Measurements from ENCODE around the gene REXO4.

The REXO4 gene

DNA sequence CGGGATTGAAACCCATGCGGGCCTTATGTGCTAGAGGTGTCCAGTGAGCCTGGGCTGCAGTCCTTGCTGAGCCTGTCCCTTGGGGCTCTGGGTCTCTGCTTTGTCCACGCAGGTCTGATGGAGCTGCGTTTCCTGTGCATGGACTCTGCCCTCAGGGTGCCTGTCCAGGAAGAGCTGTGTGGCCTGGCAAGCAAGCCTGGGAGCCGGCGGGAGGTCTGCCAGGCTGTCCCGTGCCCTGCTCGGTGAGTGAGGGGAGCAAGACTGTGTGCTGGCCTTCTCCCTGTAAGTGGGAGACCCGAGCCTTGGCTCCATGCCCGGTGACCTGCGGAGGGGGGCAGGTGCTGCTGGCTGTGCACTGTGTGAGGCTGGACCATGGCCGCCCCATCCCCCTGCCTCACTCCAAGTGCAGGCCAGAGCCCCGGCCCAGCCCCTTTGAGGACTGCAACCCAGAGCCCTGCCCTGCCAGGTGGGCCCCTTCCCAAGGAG is 30.7 kb upstream of the REXO4 start:
- no peak for DNase-seq

DNA sequence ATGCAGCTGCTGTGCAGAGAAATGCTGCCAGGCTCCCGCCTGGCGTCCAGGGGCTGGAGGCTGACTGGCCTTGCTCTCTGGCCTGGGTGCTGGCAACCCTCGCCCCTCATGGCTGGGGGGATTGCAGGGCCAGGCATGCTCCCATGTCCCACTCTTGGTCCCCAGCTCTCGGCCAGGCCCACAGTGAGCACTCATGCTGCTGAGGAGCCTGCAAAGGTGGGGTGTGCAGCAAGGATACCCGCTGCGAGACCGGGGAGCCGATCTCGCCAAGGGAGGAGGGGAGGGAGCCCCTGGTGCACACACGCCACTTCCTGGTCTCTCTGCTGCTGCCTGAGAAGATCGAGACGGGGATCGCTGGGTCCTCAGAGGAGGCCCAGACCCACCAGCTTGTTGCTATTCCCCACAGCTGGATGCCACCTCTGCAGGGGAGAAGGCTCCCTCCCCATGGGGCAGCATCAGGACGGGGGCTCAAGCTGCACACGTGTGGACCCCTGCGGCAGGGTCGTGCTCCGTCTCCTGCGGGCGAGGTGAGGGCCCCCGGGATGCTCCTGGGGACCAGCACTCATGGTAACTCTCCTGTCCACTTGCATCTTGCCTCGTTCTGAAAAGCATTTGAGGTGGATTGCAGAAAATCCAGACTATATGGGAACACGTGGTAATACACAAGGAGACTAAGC is 27.6 kb upstream of the REXO4 start:
- no peak for DNase-seq

DNA sequence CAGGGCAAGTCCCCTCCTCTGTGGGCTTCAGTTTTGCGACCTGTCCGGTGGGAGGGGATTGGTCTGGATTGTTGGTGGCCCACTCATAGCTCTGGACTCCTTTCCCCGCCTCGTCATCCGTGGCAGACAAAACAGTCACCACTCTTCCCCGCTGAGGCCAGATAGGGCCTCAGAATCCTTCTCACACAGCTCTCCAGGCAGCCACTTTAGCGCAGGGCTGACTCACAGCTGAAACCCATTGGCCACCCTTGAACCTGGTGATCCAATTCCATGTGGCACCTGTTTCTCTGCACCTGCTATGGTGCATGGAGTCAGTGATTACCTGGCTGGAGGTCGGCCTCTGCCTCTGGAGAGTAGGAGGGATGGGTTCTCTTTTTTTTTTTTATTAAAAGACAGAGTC is 26.2 kb upstream of the REXO4 start:
- DNase-seq: no peak

DNA sequence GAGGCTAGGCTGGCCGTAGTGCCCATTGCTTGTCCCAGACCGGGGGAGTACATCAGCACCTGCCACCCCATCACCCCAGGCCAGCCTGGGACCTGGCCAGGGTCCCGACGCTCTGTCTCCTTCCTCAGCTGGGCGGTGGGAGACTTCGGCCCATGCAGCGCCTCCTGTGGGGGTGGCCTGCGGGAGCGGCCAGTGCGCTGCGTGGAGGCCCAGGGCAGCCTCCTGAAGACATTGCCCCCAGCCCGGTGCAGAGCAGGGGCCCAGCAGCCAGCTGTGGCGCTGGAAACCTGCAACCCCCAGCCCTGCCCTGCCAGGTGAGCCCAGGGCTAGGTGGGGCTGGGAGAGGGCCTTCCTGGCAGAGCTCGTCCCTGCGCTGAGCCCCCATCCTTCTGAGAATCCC is 25.4 kb upstream of the REXO4 start:
- no peak for DNase-seq

DNA sequence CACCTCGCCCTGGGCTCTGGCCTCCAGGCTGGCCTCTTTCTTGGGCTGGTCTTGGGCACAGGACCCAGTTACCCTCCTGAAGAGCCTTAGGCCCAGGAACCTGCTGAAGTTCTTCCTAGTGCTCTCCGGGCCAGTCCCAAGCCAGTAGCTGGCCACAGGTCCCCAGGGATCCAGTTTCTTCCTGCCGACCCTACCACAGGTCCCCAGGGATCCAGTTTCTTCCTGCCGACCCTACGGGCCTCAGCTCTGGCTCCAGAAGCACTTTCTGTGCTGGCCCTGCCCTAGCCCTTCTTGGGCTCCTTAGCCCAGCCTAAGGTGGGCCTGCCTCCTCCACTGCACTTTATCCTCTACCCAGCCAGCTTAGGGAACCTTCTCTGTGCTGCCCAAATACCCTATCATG is 23.8 kb upstream of the REXO4 start:
- DNase-seq: no peak

DNA sequence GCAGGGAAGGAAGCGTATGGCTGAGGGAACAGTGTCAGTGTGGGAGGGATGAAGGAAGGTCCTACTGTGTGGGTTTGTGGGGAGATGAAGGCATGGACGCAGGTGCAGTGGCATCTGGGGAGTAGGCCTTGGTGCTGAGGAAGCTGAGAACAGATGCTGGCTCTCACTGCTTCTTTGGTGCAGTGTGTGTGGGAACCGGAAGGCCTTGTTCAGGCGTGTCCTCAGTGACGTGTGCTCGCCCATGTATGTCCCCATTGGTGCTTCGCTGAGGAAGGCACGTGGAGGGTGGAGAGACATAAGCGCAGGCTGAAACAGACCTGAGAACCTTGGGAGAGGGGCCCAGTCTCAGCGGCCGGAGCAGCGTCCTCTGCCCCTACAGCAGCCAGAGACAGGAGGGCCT is 23.1 kb upstream of the REXO4 start:
- DNase-seq: no peak

DNA sequence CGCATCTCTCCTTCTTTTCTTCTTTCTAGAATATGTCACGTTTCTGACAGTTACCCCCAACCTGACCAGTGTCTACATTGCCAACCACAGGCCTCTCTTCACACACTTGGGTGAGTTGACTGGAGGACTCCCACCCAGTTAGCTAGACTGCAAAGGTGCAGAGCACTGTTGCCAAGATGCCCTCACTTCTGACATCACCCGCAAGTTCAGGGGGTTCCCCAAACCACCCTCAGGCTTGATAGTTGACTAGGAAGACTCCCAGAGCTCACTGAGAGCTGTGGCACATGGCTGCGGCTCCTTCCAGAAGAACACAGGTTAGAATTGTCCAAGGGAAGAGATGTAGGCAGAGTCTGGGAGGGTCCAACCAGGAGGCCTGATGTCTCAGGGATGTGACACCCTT is 21.5 kb upstream of the REXO4 start:
- no peak for DNase-seq

DNA sequence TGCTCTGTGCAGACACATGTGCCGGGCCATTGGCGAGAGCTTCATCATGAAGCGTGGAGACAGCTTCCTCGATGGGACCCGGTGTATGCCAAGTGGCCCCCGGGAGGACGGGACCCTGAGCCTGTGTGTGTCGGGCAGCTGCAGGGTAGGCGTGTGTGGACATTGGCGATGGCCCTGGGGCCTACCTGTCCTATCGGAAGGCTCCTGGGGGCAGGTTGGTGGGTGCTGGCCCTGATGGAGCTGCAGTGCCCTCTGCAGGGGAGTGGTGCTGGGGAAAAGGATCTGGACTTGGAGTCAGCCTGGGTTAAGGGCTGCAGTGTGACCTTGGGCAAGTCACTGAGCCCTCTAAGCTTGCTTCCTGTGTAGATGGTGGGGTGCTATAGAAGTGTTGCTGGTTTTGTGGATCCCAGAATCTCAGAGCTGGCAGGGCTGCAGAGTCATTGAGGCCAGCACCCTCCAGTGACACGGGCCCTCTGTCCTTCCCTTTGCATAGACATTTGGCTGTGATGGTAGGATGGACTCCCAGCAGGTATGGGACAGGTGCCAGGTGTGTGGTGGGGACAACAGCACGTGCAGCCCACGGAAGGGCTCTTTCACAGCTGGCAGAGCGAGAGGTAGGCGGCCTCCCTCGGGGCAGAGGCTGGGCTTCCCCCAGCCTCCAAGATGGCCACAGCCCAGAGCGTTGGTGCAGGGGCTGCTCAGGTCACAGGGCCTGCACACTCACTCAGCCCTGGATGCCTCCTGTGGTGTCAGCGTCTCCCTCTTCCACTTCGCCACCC is 20.1 kb upstream of the REXO4 start:
- DNase-seq: no peak

DNA sequence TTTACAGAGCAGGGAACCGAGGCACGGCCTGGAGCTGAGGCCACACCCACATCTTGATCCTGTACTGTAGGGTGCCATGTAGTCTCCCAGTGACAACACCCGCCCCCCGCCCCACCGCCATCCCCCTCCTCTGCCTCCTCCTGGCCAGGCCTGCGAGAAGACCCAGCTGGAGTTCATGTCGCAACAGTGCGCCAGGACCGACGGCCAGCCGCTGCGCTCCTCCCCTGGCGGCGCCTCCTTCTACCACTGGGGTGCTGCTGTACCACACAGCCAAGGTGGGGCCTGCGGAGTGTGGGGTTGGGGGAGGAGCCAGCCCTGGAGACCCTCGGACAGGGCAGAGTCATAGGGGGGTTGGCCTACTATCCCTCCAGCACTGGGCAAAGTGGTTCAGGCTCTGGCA is 18.9 kb upstream of the REXO4 start:
- DNase-seq: no peak

DNA sequence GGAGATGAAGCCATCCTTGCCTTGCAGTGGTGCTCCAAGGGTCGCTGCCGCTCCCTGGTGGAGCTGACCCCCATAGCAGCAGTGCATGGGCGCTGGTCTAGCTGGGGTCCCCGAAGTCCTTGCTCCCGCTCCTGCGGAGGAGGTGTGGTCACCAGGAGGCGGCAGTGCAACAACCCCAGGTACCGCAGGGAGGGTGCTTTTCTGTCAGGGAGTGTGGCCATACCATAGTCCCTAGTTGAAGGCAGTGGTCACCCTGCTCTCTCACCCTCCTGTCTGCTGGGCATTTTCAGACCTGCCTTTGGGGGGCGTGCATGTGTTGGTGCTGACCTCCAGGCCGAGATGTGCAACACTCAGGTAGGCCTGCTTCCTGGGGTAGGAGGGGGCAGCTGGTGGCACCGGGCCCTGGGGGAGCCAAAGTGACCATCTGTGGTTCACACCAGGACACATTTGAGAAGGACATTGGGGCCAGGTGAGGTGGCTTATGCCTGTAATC is 15.6 kb upstream of the REXO4 start:
- no peak for DNase-seq

DNA sequence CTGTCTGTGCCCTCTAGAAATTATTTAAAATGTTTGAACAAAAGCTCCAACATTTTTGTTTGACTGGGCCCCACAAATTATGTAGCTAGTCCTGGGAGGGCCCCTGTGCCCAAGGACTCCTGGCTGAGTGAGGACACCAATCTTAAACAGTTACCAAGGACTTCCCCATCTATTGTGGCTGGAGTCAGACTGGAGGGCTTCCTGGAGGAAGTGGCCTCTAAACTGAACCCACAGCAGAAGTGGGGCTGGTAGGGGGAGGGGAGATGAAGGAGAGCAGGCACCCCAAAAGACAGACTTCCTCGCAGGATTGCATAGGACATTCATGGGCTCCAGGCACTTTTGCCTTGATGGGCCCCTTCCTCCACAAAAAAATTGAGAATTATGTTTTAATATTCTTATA is 12.4 kb upstream of the REXO4 start:
- DNase-seq: no peak

DNA sequence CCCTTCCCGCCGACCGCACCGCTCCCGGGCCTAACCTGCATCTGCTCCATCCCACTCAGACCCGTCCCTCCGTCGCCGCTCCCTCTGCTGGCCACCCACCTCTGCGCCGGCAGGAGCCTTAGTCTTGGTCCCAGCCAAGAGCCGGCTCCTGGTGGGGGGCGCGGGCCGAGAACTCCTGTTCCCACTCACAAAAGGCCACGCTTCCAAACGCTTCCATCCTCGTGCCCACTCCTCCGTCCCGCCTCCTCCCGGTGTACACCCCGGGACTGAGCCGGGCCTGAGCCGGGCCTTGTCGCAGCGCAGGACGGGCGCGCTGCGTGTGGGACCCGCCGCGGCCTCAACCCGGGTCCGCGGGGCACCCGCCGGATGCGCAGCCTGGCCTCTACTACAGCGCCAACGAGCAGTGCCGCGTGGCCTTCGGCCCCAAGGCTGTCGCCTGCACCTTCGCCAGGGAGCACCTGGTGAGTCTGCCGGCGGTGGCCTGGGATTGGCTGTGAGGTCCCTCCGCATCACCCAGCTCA is 11.9 kb upstream of the REXO4 start:
- no peak for DNase-seq

DNA sequence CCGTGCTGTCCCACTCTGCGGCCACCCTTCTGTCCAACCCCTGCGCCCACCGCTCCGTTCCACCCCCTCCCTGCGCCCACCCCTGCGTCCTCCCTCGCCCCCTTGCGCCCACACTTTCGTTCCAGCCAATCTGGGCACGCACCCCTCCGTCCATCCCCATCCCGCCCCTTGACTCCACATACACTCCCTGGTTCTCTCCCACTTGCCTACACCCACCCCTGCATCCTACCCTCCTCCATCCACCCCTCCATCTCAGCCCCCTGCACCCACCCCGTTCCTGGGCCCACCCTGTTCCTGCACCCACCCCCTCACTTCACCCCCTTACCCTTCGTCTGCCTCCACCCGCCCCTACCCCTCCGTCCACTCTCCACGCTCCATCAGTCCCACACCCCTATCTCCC is 11.4 kb upstream of the REXO4 start:
- DNase-seq: no peak

DNA sequence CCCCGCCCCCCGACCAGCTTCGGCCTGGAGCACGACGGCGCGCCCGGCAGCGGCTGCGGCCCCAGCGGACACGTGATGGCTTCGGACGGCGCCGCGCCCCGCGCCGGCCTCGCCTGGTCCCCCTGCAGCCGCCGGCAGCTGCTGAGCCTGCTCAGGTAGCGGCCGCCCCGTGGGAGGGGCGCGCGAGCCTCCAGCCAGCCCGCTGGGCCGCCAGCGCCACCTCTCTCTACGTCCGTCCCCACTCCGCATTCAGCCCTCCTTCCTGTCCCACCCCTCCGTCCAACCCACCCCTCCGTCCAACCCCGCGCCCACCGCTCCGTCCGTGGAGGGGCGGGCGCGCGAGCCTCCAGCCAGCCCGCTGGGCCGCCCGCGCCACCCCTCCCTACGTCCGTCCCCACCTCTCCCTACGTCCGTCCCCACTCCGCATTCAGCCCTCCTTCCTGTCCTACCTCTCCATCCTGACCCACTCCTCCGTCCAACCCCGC is 10.8 kb upstream of the REXO4 start:
- no peak for DNase-seq

DNA sequence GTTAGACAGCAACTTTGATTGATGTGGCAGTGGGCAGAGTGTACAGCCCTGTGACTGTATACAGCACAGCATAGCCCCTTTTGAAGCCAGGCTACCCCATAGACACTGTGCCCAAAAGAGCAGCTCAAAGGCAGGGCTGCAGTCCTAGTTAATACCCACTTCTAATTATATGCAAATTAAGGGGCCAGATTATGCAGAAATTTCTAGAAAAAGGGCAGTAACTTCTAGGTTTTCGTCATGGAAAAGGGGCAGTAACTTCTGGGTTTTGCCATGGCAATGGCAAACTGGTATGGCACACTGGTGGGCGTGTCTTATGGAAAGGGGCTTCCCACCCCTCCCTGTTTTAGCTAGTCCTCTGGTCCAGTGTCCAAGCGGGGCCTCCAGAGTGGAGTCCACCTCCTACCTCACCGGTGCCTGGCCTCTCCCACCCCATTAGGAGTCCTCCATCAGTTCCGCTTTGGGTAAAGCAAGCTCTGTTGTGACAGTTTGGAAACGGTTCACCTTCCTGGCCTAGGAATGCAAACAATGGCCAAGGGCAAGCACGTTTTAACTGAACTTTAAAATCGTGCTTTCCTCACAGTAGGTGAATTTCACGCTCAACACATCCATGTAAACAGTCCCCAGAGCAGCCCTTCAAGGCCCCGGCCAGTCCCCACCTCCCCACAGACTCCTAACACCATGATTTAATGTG is 10.0 kb upstream of the REXO4 start:
- DNase-seq: no peak

DNA sequence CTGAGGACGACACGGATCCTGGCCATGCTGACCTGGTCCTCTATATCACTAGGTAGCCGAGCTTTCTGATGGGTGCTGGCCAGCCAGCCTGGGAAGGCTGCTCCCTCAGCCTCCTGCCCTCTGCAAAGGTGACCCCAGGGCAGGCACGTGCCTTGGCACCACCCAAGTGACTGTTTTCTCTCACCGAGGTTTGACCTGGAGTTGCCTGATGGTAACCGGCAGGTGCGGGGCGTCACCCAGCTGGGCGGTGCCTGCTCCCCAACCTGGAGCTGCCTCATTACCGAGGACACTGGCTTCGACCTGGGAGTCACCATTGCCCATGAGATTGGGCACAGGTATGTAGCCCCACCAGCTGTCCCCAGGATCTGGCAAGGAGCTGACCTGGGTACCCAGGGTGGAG is 8.2 kb upstream of the REXO4 start:
- no peak for DNase-seq

DNA sequence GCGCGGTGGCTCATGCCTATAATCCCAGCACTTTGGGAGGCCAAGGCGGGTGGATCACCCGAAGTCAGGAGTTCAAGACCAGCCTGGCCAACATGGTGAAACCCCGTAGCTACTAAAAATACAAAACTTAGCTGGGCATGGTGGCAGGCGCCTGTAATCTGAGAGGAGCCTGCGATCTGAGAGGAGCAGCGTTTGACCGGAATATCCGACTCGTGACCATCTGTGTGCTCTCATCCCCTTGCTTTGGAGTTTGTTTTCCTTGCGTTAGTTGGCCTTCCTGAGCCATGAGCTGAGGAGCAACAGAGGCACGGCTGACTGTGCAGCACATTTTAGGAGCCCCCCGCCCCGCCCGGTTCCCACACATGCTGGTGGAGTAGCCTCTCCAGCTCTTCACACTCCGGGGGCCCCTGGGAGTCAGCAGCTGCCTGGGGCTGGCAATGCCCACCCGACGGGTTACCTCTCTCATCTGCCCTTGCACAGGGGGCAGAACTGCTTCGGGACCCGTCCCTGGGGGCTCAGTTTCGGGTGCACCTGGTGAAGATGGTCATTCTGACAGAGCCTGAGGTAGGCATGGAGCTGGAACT is 7.3 kb upstream of the REXO4 start:
- no peak for DNase-seq

DNA sequence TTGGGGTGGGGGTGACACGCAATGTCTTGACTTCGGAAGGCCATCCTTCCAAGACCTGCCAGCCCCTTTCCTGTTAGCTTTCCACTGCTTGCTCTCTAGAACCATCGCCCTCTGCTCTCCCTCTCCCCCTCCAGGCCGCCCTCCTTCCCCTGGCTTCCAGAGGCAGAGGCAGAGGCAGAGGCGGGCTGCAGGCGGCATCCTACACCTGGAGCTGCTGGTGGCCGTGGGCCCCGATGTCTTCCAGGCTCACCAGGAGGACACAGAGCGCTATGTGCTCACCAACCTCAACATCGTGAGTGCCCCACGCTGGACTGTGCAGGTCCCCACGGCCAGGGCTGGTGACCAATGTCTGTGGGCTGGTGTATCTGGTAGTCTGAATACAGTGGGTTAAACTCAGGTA is 6.4 kb upstream of the REXO4 start:
- DNase-seq: no peak

DNA sequence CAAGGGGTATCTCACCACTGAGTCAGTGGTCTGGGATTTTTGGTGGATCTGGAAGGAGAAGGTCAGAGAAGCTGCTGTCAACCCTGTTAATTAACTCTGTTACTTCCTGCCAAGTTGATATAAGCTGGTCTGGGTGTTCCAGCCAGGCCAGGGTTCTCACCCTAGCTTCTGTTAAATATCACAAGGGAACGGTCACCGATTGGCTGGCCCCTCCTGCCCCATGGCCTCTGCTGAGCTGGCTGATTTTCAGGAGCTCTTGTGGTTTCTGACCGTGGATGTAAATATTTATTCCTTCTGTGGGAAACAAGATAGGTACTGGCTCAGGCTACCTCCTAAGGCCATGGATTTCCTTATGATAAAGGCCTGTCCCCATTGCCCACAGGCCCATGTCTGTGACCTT is 5.4 kb upstream of the REXO4 start:
- no peak for DNase-seq

DNA sequence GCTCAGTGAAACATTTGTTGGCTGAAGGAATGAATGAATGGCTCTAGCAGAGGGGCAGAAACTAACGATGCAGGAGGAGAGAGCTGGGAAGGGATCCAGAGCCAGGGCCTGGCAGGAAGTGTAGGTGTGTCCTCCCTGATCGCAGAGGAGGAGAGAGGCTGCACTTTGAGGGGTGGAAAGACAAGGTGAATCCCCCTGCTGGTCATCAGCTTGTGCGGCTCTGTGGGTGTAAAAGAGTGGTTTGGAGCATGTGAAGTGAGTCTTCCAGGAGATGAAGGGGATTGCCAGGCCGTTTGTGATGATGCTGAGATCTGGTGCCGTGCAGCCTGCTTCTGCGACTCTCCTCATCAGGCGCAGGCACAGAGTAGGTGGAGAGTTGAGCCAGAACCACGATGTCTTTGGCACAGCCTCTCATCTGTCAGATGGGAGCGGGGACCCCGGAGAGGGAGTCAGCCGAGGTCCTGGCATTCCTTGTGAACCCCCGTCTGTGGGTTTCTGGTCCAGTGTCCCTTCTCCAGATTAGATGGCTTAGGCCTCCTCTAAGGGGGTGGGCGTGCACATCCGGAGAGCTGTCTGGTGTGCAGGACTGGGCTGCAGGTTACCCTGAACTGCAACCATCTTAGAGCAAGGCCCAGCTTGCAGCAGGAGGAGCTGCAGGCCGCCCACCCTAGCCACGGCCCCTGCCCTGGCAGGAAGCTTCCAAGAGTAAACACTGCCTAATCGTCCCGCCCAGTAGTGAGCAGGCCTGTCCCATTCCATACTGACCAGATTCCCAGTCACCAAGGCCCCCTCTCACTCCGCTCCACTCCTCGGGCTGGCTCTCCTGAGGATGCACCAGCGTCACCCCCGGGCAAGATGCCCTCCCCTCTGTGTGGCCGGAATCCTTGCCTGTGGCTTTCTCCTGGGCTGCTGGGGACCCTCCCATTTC is 4.1 kb upstream of the REXO4 start, which contains the start of gene ADAMTS13:
ADAMTS13 (plus strand) TSS at position 753 of the 928 bp plus-strand sequence; CDS start at position 830, 77 bp downstream.
- peak; percentile 38 for DNase-seq

DNA sequence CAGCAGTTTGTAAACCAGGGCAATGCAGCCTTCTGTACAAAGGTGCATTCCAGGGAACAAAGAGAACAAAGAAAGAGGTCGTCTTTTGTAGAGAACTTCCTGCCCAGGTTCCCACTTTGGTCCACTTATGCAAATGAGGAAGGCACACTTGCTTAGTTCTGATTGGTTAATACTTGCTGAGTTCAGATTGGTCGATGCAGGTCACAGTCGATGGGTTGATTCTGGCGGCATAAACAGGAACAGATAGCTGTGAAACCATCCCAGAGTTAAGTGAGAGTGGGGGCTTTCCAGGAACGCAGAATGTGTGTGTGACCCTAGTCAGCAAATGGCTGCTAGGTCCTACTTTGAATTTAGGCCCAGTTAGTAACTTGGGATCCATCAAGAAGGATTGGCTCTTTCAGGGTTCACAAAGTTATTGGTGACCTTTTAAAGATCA is 2.6 kb upstream of the REXO4 start:
- peak; percentile 47 for DNase-seq

DNA sequence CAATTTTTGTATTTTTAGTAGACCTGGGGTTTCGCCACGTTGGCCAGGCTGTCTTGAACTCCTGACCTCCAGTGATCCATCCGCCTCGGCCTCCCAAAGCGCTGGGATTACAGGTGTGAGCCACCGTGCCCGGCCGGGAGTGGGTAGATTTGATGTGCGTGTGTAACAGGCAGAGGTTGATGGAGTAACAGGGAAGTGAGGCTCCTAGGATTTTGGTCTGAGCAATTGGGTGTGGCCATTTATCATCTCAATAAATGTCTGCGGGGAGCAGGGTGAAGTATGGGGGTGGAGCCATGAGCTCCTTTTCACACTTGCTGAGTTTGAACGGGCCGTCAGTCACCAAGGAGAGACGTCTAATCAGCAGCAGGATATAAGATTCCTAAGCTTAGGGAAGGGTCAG is 1.2 kb upstream of the REXO4 start:
- DNase-seq: no peak
